ENCODE measurements around the gene XKR7.
A peak's percentile ranks its signal among the peaks of the same experiment; 100 is the strongest.

The XKR7 gene

DNA sequence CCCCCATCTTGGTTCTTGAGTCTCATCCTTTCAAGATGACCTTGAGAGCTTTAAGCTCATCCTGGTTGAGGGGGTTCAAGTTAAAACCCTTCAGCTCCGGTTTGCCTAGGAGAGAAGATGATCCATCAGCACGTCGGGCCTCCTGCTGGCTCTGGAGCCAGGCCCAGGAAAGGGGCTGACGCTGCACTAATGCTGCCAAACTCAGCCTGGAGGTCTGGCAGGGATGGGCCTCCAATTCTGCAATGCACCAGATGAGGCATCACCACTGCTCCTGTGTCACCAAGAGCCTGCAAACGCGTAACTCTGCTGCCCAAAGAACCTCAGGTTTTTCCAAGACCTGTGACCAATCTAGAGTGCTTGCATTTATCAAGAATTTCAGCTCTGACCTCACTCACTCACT lies 22.2 kb upstream of the XKR7 start:
- DNase-seq = no peak

GRCh38 chr20:31948008-31948407 lies 19.9 kb upstream of the XKR7 start:
- DNase-seq = no peak

GRCh38 chr20:31949877-31950646 lies 17.9 kb upstream of the XKR7 start:
- no peak for DNase-seq

GRCh38 chr20:31951203-31951529 lies 16.8 kb upstream of the XKR7 start:
- no peak for DNase-seq

GRCh38 chr20:31951530-31952453 lies 16.2 kb upstream of the XKR7 start, which contains the start of gene PDRG1:
TSS of gene PDRG1 (minus strand) at chr20:31952046. CDS start at chr20:31951961, 85 bp downstream.
- peak; percentile 96 for DNase-seq

GRCh38 chr20:31953556-31954148 lies 14.3 kb upstream of the XKR7 start:
- DNase-seq = no peak

DNA sequence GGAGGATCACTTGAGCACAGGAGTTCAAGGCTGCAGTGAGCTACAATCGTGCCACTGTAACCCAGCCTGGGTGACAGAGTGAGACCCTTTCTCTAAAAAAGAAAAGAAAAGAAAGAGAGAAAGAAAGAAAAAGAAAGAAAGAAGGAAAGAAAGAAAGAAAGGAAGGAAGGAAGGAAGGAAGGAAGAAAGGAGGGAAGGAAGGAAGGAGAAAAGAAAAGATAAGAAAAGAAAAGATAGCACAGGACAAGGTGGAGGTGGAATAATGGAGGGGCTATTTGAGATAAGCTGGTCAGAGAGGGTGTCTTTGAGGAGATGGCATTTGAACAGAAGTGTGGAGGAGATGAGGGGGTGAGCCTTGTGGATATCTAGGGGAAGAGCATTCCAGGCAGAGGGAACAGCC lies 13.5 kb upstream of the XKR7 start:
- no peak for DNase-seq

GRCh38 chr20:31956556-31957526 lies 11.1 kb upstream of the XKR7 start:
- no peak for DNase-seq

- no peak for DNase-seq
These were observed 5.2 kb upstream of the XKR7 start for GRCh38 chr20:31962761-31963160.

- DNase-seq = no peak
These were observed 4.1 kb upstream of the XKR7 start for GRCh38 chr20:31963889-31964288.

GRCh38 chr20:31966991-31967655 lies 828 bp upstream of the XKR7 start:
- no peak for DNase-seq

GRCh38 chr20:31968291-31969126 lies 558 bp downstream of the XKR7 start:
- no peak for DNase-seq

- DNase-seq = no peak
These were observed 2.0 kb downstream of the XKR7 start for GRCh38 chr20:31969991-31970390.

- DNase-seq = no peak
These were observed 4.6 kb downstream of the XKR7 start for GRCh38 chr20:31972471-31973021.

- no peak for DNase-seq
These were observed 6.3 kb downstream of the XKR7 start for GRCh38 chr20:31974296-31974695.

DNA sequence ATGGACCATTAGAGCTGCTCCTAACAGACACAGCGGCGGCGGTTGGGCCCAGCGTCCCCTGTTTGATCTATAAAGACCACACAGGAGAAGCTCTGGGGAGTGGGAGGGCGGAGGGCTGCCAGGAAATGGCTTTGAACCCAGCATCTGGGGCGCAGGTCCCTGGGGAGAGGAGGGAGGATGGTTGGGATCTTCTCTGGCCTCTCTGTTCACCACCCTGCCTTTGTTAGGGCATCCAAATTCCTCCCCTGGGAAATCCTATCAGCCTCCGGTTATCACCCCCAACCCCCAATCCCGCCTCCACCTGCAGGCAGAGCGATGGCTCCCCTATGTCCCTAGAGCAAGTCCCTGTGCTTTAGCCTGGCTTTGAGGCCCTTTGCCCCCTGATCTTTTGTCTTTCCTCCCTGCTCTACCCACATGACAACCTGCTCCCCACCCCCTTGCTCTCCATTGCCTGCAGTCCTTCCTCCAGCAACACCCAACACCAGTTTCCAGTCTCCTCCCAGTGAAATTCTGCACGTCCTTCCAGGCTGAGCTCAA lies 7.1 kb downstream of the XKR7 start:
- DNase-seq = peak; percentile 84

DNA sequence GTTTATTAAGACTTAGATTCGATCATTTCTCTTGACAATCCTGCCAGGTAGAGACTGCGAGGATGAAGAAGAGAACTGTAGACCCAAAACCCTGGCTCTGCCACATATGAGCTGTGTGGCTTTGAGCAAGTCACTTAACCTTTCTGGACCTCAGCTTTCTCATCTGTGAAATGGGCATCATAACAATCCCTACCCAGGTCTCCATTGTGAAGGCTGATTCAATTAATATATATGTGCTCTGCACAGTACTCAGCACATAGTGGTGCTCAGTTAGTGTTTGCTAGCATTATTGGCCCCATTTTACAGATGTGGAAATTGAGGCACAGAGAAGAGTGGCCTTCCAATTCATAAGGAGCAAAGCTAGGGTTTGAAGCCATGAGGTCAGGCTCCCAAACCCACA lies 7.9 kb downstream of the XKR7 start:
- DNase-seq = no peak

DNA sequence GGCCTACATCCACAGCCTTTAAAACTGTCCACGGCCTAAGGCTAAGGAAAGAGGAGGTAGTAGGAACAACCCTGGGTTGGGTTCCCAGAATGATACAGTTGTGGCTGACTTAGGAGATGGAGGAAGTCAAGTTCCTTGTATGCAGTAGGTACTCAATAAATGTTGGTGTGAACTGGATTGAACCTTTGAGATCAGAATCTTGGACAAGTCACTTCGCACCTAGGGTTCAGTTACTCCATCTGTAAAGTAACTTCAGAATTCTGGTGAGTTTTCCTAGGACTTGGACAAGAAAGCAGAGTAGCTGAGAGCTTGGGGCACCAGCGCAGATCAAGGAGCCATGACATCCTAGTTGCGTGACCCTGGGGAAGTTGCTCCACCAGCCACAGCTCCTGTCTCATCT lies 9.1 kb downstream of the XKR7 start:
- DNase-seq = no peak

GRCh38 chr20:31979713-31980426 lies 11.9 kb downstream of the XKR7 start:
- DNase-seq = no peak

DNA sequence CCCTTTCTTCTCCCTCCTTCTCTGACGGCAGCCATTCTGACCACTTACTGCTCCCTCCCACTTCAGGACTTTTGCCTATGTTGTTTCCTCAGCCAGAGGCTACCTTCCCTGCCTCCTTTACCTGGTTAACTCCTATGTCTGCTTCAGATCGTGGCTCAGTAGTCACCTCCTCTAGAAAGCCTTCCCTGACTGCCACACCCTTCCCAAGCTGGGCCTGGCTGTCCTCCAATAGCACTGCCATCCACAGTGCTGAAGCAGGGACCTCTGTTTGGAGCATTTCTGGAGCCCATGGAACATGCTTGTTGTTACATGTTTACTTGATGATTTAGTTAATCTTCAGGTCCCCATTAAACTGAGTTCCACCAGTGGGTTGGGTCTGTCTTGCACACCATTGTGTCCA lies 13.8 kb downstream of the XKR7 start:
- no peak for DNase-seq

Data from NCI-H526 treated with DMSO at 0.1 percent for 48 hours (cell line).